ENCODE results near the gene NPAS3.

GRCh38 chr14:33849455-33849801, 910.7 kb downstream of the NPAS3 start:
- no peak for TF ChIP-seq POLR2A (IDR thresholded peaks at IDR 0.05)
- TF ChIP-seq, protein P1, sequence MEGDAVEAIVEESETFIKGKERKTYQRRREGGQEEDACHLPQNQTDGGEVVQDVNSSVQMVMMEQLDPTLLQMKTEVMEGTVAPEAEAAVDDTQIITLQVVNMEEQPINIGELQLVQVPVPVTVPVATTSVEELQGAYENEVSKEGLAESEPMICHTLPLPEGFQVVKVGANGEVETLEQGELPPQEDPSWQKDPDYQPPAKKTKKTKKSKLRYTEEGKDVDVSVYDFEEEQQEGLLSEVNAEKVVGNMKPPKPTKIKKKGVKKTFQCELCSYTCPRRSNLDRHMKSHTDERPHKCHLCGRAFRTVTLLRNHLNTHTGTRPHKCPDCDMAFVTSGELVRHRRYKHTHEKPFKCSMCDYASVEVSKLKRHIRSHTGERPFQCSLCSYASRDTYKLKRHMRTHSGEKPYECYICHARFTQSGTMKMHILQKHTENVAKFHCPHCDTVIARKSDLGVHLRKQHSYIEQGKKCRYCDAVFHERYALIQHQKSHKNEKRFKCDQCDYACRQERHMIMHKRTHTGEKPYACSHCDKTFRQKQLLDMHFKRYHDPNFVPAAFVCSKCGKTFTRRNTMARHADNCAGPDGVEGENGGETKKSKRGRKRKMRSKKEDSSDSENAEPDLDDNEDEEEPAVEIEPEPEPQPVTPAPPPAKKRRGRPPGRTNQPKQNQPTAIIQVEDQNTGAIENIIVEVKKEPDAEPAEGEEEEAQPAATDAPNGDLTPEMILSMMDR (IDR thresholded peaks at IDR 0.05), result no peak
